HEK293 (cell line): ENCODE results near the gene ZNF326.

Experiments
- CTCF ChIA-PET: fragments of 350-600 bp; formaldehyde crosslinking; extraction: SDS; loops from one replicate; lab custom pipeline; 2021; ENCODE audit warnings: antibody characterized with exemption; lab: Yijun Ruan, JAX
- POLR2A ChIA-PET: fragments of 300-600 bp; formaldehyde crosslinking; extraction: SDS; loops from one replicate; lab custom pipeline; 2020; ENCODE audit warnings: antibody characterized with exemption, inconsistent platforms; lab: Yijun Ruan, JAX
- H3K27ac ChIP-seq: fragments of 200-500 bp; sonication (Bioruptor generic); 2 replicates; pipeline ENCODE4 v1.5.1; 2014; ENCODE audit warnings: low read depth, low read length, control low read depth, inconsistent platforms; ENCODE audit errors: extremely low read depth
- H3K36me3 ChIP-seq, 2 experiments: fragments of 200-500 bp in 1 of 2; sonication (Bioruptor generic) in 1 of 2; 1 replicate in 1 of 2; 2 replicates in 1 of 2; pipeline ENCODE4 v1.5.1; 2014 to 2017; ENCODE audit warnings: inconsistent platforms in 2 of 2, low read length in 2 of 2; ENCODE audit not compliant: control insufficient read depth in 2 of 2, insufficient read depth in 1 of 2
- H3K4me1 ChIP-seq: fragments of 200-500 bp; sonication (Bioruptor generic); 2 replicates; pipeline ENCODE4 v1.5.1; 2014; ENCODE audit warnings: mild to moderate bottlenecking, low read length, inconsistent platforms; ENCODE audit not compliant: control insufficient read depth, insufficient read depth
- H3K4me3 ChIP-seq: 2 replicates; pipeline ENCODE4 v1.5.1; 2011; ENCODE audit warnings: low read depth, mild to moderate bottlenecking, control low read depth, low read length, moderate library complexity
- H3K9me3 ChIP-seq: fragments of 200-500 bp; sonication (Bioruptor generic); 2 replicates; pipeline ENCODE4 v1.5.1; 2014; ENCODE audit warnings: low read depth, low read length, inconsistent platforms; ENCODE audit not compliant: control insufficient read depth, insufficient read depth
- FEZF1 ChIP-seq: fragments of 450-650 bp; formaldehyde crosslinking; IDR thresholded peaks from 2 replicates; pipeline ENCODE4 v1.5.1; 2016; ENCODE audit warnings: missing biosample characterization, missing genetic modification characterization
- KLF16 ChIP-seq: fragments of 450-650 bp; formaldehyde crosslinking; IDR thresholded peaks from 2 replicates; pipeline ENCODE4 v1.5.1; 2017; ENCODE audit warnings: missing biosample characterization, missing genetic modification characterization
- PRDM1 ChIP-seq: fragments of 450-650 bp; formaldehyde crosslinking; IDR thresholded peaks from 2 replicates; pipeline ENCODE4; 2016; ENCODE audit warnings: missing biosample characterization, missing genetic modification characterization
- ZNF2 ChIP-seq: fragments of 450-650 bp; formaldehyde crosslinking; IDR thresholded peaks from 2 replicates; pipeline ENCODE4 v1.5.1; 2016; ENCODE audit warnings: missing biosample characterization, missing genetic modification characterization
- ZNF202 ChIP-seq: fragments of 450-650 bp; formaldehyde crosslinking; IDR thresholded peaks from 2 replicates; pipeline ENCODE4 v1.5.1; 2016; ENCODE audit warnings: missing biosample characterization, missing genetic modification characterization, borderline replicate concordance
- ZNF404 ChIP-seq: fragments of 450-650 bp; formaldehyde crosslinking; IDR thresholded peaks from 2 replicates; pipeline ENCODE4 v1.5.1; 2017; ENCODE audit warnings: missing biosample characterization, missing genetic modification characterization
- ZNF510 ChIP-seq: fragments of 450-650 bp; formaldehyde crosslinking; IDR thresholded peaks from 2 replicates; pipeline ENCODE4 v1.5.1; 2018; ENCODE audit warnings: mild to moderate bottlenecking, missing genetic modification characterization, missing biosample characterization; ENCODE audit not compliant: insufficient replicate concordance
- ZNF677 ChIP-seq: fragments of 450-650 bp; IDR thresholded peaks from 2 replicates; pipeline ENCODE4 v1.5.0; 2018; ENCODE audit warnings: missing biosample characterization, mild to moderate bottlenecking, missing genetic modification characterization, moderate library complexity
- ZSCAN23 ChIP-seq: fragments of 450-650 bp; formaldehyde crosslinking; IDR thresholded peaks from 2 replicates; pipeline ENCODE4 v1.5.1; 2016; ENCODE audit warnings: missing biosample characterization, missing genetic modification characterization
- TF ChIP-seq, protein P1 (sequence below): fragments of 450-650 bp; formaldehyde crosslinking; IDR thresholded peaks from 2 replicates; pipeline ENCODE4 v1.5.1; 2016; ENCODE audit warnings: missing biosample characterization, missing genetic modification characterization, borderline replicate concordance
- TF ChIP-seq, protein P2 (sequence below): fragments of 450-650 bp; formaldehyde crosslinking; IDR thresholded peaks from 2 replicates; pipeline ENCODE4 v1.5.1; 2016; ENCODE audit warnings: missing biosample characterization, missing genetic modification characterization
- TF ChIP-seq, protein P3 (sequence below): fragments of 450-650 bp; formaldehyde crosslinking; optimal IDR thresholded peaks from 2 replicates; pipeline ENCODE3; 2016; ENCODE audit warnings: missing biosample characterization, mild to moderate bottlenecking, missing genetic modification characterization
- TF ChIP-seq, protein P4 (sequence below): fragments of 450-650 bp; formaldehyde crosslinking; IDR thresholded peaks from 2 replicates; pipeline ENCODE4; 2016; ENCODE audit warnings: missing biosample characterization, missing genetic modification characterization
- TF ChIP-seq, protein P5 (sequence below): sonication (generic); formaldehyde crosslinking; IDR thresholded peaks from 2 replicates; pipeline ENCODE4 v1.8.1; 2022; ENCODE audit warnings: mild to moderate bottlenecking, moderate library complexity, missing genetic modification reagents
- TF ChIP-seq, protein P6 (sequence below): fragments of 450-650 bp; formaldehyde crosslinking; IDR thresholded peaks from 2 replicates; pipeline ENCODE4 v1.5.1; 2016; ENCODE audit warnings: missing biosample characterization, missing genetic modification characterization

Gene ZNF326

DNA sequence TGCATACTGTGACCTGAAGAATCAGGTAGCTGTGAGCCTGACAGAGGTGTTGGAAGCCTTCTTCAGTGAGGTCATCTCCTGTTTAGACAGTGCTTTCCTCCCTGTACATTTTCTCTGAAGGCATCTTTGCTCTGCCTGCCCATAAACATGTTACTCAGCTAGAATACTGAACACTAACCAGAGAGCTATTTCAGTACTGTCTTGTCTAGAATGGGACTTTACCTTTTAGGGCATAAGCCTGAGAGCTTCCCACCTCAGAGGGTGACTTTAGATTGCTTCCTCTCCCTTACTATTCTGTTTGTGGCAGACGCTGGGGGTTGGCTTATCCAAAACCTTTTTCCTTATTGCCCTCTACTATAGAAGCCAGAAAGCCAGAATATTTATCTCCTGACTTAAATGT lies 23.3 kb upstream of the ZNF326 start (continued):
- TF ChIP-seq, protein P1, sequence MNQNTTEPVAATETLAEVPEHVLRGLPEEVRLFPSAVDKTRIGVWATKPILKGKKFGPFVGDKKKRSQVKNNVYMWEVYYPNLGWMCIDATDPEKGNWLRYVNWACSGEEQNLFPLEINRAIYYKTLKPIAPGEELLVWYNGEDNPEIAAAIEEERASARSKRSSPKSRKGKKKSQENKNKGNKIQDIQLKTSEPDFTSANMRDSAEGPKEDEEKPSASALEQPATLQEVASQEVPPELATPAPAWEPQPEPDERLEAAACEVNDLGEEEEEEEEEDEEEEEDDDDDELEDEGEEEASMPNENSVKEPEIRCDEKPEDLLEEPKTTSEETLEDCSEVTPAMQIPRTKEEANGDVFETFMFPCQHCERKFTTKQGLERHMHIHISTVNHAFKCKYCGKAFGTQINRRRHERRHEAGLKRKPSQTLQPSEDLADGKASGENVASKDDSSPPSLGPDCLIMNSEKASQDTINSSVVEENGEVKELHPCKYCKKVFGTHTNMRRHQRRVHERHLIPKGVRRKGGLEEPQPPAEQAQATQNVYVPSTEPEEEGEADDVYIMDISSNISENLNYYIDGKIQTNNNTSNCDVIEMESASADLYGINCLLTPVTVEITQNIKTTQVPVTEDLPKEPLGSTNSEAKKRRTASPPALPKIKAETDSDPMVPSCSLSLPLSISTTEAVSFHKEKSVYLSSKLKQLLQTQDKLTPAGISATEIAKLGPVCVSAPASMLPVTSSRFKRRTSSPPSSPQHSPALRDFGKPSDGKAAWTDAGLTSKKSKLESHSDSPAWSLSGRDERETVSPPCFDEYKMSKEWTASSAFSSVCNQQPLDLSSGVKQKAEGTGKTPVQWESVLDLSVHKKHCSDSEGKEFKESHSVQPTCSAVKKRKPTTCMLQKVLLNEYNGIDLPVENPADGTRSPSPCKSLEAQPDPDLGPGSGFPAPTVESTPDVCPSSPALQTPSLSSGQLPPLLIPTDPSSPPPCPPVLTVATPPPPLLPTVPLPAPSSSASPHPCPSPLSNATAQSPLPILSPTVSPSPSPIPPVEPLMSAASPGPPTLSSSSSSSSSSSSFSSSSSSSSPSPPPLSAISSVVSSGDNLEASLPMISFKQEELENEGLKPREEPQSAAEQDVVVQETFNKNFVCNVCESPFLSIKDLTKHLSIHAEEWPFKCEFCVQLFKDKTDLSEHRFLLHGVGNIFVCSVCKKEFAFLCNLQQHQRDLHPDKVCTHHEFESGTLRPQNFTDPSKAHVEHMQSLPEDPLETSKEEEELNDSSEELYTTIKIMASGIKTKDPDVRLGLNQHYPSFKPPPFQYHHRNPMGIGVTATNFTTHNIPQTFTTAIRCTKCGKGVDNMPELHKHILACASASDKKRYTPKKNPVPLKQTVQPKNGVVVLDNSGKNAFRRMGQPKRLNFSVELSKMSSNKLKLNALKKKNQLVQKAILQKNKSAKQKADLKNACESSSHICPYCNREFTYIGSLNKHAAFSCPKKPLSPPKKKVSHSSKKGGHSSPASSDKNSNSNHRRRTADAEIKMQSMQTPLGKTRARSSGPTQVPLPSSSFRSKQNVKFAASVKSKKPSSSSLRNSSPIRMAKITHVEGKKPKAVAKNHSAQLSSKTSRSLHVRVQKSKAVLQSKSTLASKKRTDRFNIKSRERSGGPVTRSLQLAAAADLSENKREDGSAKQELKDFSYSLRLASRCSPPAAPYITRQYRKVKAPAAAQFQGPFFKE (tag by site-specific recombination): no peak
- no peak for TF ChIP-seq ZNF202 (tag by site-specific recombination)
- TF ChIP-seq PRDM1 (tag by site-specific recombination): no peak
- no peak for TF ChIP-seq ZNF510 (tag by site-specific recombination)
- no peak for TF ChIP-seq ZSCAN23 (tag by site-specific recombination)
- TF ChIP-seq, protein P2, sequence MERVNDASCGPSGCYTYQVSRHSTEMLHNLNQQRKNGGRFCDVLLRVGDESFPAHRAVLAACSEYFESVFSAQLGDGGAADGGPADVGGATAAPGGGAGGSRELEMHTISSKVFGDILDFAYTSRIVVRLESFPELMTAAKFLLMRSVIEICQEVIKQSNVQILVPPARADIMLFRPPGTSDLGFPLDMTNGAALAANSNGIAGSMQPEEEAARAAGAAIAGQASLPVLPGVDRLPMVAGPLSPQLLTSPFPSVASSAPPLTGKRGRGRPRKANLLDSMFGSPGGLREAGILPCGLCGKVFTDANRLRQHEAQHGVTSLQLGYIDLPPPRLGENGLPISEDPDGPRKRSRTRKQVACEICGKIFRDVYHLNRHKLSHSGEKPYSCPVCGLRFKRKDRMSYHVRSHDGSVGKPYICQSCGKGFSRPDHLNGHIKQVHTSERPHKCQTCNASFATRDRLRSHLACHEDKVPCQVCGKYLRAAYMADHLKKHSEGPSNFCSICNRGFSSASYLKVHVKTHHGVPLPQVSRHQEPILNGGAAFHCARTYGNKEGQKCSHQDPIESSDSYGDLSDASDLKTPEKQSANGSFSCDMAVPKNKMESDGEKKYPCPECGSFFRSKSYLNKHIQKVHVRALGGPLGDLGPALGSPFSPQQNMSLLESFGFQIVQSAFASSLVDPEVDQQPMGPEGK: no peak
- TF ChIP-seq, protein P3, sequence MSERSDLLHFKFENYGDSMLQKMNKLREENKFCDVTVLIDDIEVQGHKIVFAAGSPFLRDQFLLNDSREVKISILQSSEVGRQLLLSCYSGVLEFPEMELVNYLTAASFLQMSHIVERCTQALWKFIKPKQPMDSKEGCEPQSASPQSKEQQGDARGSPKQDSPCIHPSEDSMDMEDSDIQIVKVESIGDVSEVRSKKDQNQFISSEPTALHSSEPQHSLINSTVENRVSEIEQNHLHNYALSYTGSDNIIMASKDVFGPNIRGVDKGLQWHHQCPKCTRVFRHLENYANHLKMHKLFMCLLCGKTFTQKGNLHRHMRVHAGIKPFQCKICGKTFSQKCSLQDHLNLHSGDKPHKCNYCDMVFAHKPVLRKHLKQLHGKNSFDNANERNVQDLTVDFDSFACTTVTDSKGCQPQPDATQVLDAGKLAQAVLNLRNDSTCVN (tag by site-specific recombination): no peak
- no peak for TF ChIP-seq ZNF2 (tag by site-specific recombination)

DNA sequence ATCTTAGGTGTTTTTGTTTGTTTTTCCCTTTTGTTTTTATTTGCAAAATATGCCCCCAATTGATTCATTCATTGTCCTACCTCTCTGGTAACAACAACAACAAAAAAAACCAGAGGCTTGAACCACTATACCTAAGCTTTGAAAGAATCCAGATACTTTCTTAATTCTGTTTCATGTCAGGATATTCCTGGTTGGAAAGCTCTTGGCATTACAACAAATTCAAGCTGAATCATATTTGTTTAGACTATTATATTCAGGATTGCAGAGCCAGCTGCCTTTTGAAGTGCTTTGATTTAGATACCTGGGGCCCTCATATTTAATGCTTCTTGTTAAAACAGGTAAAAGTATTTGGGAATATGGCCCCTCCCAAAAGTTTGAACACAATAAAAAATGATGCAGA lies 22.9 kb upstream of the ZNF326 start:
- H3K9me3 ChIP-seq: no peaks in the 10 kb centered on the region
- TF ChIP-seq, protein P4, sequence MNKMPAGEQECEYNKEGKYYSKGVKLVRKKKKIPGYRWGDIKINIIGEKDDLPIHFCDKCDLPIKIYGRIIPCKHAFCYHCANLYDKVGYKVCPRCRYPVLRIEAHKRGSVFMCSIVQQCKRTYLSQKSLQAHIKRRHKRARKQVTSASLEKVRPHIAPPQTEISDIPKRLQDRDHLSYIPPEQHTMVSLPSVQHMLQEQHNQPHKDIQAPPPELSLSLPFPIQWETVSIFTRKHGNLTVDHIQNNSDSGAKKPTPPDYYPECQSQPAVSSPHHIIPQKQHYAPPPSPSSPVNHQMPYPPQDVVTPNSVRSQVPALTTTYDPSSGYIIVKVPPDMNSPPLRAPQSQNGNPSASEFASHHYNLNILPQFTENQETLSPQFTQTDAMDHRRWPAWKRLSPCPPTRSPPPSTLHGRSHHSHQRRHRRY (tag by site-specific recombination): no peak
- no peaks in the 10 kb centered on the region for H3K36me3 ChIP-seq
- ChIA-PET CTCF (interaction anchor here (0.6 to 0.7 kb wide), 2 partner anchors 13 to 14 kb away, joined by 3 read pairs; no protein-coding TSS in a partner anchor), POLR2A (no interaction called here)
- no peak overlapping the region for H3K4me3 ChIP-seq
- no peak overlapping the region for H3K27ac ChIP-seq
- no peaks in the 10 kb centered on the region for H3K4me1 ChIP-seq

DNA sequence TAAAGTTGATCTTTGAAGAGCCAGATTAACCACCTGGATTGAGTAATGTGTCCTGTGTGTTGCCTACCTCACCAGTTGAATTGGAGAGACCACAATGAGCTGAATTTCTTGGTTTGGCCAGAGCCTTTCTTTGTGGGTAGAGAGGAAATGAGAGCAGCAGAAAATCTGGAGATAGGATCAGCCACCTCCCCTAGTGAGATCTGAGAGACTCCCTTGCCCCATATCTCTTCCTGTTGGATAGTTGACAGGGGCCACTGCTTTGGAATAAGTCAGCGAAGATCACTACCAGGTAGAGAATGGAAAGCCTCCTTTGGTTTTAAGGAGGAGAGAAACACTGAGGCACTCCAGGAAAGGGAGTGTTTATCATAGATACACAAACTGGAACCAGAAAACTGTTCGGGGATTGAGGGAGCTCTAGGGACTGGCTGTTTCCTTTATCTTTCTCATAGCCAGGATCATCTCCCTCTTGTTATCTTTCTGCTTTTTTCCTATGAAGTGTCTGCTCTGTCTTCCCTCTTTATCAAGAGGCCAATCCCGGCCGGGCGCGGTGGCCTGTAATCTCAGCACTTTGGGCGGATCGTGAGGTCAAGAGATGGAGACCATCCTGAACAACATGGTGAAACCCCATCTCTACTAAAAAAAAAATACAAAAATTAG lies 21.3 kb upstream of the ZNF326 start:
- H3K4me3 ChIP-seq: no peak overlapping the region
- H3K4me1 ChIP-seq: no peaks in the 10 kb centered on the region
- no peaks in the 10 kb centered on the region for H3K9me3 ChIP-seq
- H3K36me3 ChIP-seq: no peaks in the 10 kb centered on the region
- no peak overlapping the region for H3K27ac ChIP-seq
- POLR2A ChIA-PET: no interaction called here
- CTCF ChIA-PET: interaction anchor here (1.0 kb wide), 1 partner anchor 12 kb away, joined by 3 read pairs; no protein-coding TSS in a partner anchor
- TF ChIP-seq FEZF1 (tag by site-specific recombination) (no peak), ZNF404 (tag by site-specific recombination) (no peak), KLF16 (tag by site-specific recombination) (no peak), ZNF677 (tag by site-specific recombination) (no peak)
- TF ChIP-seq, protein P5, sequence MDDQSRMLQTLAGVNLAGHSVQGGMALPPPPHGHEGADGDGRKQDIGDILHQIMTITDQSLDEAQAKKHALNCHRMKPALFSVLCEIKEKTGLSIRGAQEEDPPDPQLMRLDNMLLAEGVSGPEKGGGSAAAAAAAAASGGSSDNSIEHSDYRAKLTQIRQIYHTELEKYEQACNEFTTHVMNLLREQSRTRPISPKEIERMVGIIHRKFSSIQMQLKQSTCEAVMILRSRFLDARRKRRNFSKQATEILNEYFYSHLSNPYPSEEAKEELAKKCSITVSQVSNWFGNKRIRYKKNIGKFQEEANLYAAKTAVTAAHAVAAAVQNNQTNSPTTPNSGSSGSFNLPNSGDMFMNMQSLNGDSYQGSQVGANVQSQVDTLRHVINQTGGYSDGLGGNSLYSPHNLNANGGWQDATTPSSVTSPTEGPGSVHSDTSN (CRISPR knock-in tag): no peak
- TF ChIP-seq, protein P6, sequence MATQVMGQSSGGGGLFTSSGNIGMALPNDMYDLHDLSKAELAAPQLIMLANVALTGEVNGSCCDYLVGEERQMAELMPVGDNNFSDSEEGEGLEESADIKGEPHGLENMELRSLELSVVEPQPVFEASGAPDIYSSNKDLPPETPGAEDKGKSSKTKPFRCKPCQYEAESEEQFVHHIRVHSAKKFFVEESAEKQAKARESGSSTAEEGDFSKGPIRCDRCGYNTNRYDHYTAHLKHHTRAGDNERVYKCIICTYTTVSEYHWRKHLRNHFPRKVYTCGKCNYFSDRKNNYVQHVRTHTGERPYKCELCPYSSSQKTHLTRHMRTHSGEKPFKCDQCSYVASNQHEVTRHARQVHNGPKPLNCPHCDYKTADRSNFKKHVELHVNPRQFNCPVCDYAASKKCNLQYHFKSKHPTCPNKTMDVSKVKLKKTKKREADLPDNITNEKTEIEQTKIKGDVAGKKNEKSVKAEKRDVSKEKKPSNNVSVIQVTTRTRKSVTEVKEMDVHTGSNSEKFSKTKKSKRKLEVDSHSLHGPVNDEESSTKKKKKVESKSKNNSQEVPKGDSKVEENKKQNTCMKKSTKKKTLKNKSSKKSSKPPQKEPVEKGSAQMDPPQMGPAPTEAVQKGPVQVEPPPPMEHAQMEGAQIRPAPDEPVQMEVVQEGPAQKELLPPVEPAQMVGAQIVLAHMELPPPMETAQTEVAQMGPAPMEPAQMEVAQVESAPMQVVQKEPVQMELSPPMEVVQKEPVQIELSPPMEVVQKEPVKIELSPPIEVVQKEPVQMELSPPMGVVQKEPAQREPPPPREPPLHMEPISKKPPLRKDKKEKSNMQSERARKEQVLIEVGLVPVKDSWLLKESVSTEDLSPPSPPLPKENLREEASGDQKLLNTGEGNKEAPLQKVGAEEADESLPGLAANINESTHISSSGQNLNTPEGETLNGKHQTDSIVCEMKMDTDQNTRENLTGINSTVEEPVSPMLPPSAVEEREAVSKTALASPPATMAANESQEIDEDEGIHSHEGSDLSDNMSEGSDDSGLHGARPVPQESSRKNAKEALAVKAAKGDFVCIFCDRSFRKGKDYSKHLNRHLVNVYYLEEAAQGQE (tag by site-specific recombination): no peak
